GM18868 (cell line): ENCODE measurements around the gene WNT7B.
"Not testable (repeated sequence)": the region's sequence is repeated elsewhere in the genome, so short reads cannot be mapped to it uniquely, and the experiment has no call there.

Experiments
- ATAC-seq: cut with Tn5 transposase; IDR thresholded peaks from one replicate; pipeline ENCODE4 v1.9.1; 2021; ENCODE audit warnings: mild to moderate bottlenecking, moderate library complexity; ENCODE audit not compliant: unreplicated experiment

WNT7B gene

DNA sequence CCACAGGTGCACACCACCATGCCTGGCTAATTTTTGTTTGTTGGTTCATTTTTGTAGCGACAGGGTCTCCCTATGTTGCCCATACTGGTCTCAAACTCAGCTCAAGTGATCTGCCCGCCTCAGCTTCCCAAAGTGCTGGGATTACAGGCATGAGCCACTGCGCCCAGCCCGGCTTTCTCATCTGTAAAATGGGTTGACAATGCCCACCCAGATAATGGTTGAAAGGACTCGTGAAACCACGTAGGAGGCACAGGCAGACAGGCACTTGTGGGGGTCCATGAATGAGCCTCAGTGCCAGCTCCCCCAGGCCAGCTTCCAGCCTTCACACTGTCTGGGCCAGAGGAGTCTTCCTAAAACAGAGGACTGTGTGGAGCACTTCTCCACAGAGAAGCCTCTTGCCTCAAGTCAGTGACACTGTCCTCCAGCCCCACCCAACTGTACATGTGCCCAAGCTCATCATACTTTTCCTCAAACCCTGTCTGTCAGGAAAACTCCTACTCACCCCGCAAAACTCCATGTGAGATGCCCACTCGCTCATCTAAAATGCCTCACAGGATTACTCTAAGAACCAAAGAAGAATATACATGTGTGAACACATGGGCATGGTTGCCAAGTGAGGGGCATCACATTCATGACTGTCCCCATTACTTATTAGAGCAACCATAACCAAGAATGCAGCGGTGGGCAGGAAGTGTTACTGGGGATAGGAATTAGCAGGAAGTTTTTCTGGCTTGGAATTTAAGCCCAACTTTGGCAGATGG, 32.1 kb upstream of the WNT7B start:
- ATAC-seq: no peak

- ATAC-seq: no peak
Observed at GRCh38 chr22:46008291-46008690, 31.3 kb upstream of the WNT7B start.

GRCh38 chr22:46007848-46008261, 30.9 kb upstream of the WNT7B start:
- no peak for ATAC-seq

DNA sequence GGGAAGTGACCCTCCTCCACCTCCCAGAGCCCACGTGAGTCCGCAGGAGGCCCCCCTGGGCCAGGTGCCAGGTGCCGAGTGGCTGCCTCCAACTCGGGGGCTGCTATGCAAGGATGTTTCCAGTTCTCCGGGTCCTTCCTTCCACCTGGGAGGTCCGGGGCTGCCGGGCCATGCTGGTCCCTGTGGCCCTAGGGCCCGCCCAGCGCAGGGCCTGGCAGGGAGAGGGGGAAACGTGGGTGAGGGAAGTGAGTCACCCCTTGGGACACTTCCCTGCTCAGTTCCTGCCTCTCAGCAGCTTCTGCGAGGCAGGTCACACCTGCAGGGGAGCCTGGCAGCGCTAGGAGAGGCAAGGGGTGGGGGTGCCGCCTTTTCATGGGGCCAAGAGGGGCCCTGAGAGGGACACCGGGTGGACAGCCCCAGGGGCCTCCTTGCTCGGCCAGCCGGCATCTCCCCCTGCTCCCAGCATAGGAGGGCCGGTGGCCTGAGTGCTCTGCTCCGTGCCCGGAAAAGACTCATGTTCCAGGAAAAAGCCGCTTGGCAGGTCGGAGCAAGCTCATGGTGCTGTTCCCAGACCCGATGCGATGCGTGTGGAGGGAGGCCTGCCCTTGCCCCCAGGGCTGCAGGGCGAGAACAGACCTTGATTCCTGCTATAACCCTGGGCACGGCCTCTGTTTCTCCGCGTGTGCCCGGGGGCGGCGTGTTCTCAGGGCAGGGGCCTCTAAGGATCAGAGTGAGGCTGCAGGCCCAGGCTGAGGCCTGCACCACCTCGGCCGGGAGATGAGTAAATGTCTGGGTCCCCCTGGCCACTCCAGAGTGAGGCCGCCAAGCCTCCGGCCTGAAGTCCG, 30.3 kb upstream of the WNT7B start:
- ATAC-seq: no peak

GRCh38 chr22:46006379-46007002, 29.5 kb upstream of the WNT7B start:
- ATAC-seq: no peak

- ATAC-seq: not testable (repeated sequence)
Observed at GRCh38 chr22:46005116-46005705, 28.2 kb upstream of the WNT7B start.

DNA sequence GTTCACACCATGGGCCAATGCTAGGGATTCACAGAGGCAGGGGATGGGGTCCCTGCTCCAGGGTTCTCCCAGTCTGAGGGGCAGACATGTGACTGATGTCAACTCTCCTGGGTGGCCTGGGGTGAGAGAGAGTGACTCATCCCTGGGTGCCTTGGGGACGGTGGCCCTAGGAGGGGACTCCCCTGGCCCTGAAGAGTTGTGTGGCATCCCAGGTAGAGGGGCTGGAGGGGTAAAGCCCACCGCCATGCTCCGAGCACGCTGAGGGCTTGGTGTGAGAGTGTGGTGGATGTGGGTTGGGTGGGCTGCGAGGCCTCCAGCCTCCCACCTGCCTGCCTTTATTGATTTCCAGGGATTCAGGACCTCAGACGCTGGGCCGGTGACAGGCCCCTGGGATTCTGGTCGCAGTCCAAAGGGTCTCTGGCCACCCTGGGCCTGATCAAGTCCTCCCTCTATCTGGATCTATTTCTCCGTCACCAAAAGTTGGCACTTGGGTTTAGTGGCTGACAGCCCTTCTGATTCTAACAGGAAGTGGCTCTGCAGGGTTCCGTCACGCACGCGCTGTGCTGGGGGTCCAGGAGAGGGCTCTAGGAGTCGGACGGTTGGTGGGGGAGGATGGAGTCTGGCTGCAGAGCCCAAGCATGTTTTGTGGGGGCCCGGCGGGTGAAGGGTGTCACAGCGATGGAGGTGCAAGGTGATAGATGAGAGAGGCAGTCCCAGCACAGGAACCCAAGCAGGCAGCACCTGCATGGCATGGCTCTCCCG, 27.3 kb upstream of the WNT7B start:
- no peak for ATAC-seq

- ATAC-seq: no peak
Observed at GRCh38 chr22:46003271-46004091, 26.5 kb upstream of the WNT7B start.

DNA sequence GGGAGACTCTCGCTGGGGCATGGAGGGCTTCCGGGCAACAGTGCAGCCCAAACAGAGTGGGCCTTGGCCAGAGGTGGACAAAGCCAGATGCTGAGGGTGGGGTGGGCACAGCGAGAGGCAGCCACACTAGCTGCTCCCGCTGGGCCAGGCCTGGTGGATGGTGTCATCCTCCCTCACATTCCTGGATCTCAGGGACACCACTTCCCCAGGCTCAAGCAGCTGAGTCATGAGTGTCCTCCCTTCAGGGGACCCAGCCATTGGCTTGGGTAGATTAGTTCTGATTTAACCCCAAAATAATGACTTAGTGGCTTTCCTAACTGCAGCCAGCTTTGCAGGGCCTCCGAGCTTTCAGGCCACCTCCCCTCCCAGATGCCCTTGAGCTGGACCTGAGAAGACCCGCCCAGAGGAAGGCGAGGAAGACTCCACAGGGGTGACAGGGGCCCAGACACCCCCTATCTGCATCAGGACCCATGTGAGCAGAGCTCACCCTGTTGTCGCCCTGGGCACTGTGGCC, 25.9 kb upstream of the WNT7B start:
- ATAC-seq: no peak

DNA sequence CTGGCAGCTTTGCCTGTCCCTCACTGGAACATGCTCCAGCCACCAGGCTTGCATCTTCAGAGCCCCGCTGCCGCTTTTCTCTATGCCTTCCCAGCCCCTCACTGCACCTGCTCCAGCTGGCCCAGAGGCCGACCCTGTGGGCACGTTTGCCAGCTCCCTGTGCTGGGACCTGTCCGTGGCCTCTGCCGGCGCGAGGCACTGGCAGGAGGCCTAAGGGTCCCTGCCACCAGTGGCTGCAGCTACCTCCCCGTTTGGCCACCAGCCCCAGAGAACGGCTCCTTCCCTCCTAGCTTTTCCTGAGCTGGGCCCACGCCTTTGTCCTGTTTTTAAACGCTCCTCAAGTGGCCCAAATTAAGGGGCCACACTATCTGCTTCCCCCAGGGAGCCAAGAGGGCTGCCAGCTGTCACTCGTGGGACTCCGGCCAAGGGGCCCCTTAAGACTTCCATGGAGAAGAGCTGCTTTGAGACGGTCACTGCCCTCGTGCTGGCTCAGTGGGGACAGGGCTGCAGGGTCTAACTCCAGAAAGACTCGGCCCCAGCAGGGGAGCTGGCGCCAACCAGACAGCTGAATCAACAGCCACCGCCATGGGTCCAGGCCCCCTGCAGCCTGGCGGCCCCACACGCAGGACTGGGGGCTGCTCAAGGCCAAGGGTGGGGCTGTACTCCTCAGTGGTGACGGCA, 24.6 kb upstream of the WNT7B start:
- no peak for ATAC-seq

- no peak for ATAC-seq
Observed at GRCh38 chr22:46001046-46001425, 24.1 kb upstream of the WNT7B start.

- ATAC-seq: no peak
Observed at GRCh38 chr22:46000081-46001027, 23.4 kb upstream of the WNT7B start.

- ATAC-seq: no peak
Observed at GRCh38 chr22:45999379-45999971, 22.5 kb upstream of the WNT7B start.

GRCh38 chr22:45998638-45999378, 21.8 kb upstream of the WNT7B start:
- ATAC-seq: no peak

GRCh38 chr22:45997777-45998637, 21.0 kb upstream of the WNT7B start:
- ATAC-seq: no peak
